Fibroblast of the aortic adventitia (primary cell): ENCODE data around the gene AHCYL2. TPM values are rescaled to one million over a fixed set of nuclear protein-coding genes. Genes with fewer than 3 reads are reported as not detected.

Source experiments
- DNase-seq: peaks from one replicate; pipeline ENCODE4 v3.0.0-alpha.2; 2010; ENCODE audit warnings: low read depth
- H3K4me3 ChIP-seq: 2 replicates; pipeline ENCODE4 v1.5.1; 2011; ENCODE audit warnings: low read depth, mild to moderate bottlenecking, control low read depth, low read length, moderate library complexity
- CTCF ChIP-seq: IDR thresholded peaks from 2 replicates; pipeline ENCODE4 v1.5.1; 2011; ENCODE audit warnings: mild to moderate bottlenecking, low read length, control low read depth, inconsistent platforms; ENCODE audit not compliant: insufficient read depth
- total RNA-seq: library from RNA; depleted of rRNA; stranded (reverse); fragments of >200 nt; gene quantifications from 2 replicates; pipeline ENCODE4 v1.2.3, GENCODE V29; 2012; ENCODE audit warnings: low replicate concordance

The AHCYL2 gene
- total RNA-seq, 1 donor = 12.1 TPM

GRCh38 chr7:129277629-129278028 is 52.8 kb downstream of the AHCYL2 start:
- DNase-seq = no peak
- H3K4me3 ChIP-seq = no peak overlapping the region
- no peak for TF ChIP-seq CTCF

GRCh38 chr7:129278688-129279087 is 53.9 kb downstream of the AHCYL2 start:
- TF ChIP-seq CTCF = no peak
- no peak overlapping the region for H3K4me3 ChIP-seq
- no peak for DNase-seq

- no peak overlapping the region for H3K4me3 ChIP-seq
- no peak for TF ChIP-seq CTCF
- DNase-seq = no peak
Observed at GRCh38 chr7:129279757-129280156, 54.9 kb downstream of the AHCYL2 start.

GRCh38 chr7:129281163-129281562 is 56.3 kb downstream of the AHCYL2 start:
- DNase-seq = no peak
- no peak for TF ChIP-seq CTCF
- H3K4me3 ChIP-seq = no peak overlapping the region

- H3K4me3 ChIP-seq = no peak overlapping the region
- no peak for DNase-seq
- TF ChIP-seq CTCF = no peak
Observed at GRCh38 chr7:129282865-129283264, 58.0 kb downstream of the AHCYL2 start.

- no peak overlapping the region for H3K4me3 ChIP-seq
- DNase-seq = no peak
- no peak for TF ChIP-seq CTCF
Observed at GRCh38 chr7:129283936-129284335, 59.1 kb downstream of the AHCYL2 start.

GRCh38 chr7:129285111-129285510 is 60.3 kb downstream of the AHCYL2 start:
- H3K4me3 ChIP-seq = no peak overlapping the region
- no peak for DNase-seq
- TF ChIP-seq CTCF = no peak
